ENCODE results near the gene NEK1.

The NEK1 gene

GRCh38 chr4:169611991-169612870 lies at the start of gene NEK1:
TSS of gene NEK1 (minus strand) at chr4:169612583. CDS start at chr4:169602630, 9,953 bp downstream.
- DNase-seq = peak; percentile 24

- no peak for DNase-seq
Observed at GRCh38 chr4:169661761-169662160, 49.4 kb upstream of the NEK1 start.

GRCh38 chr4:169660929-169661328 lies 48.5 kb upstream of the NEK1 start:
- no peak for DNase-seq

- peak; percentile 63 for DNase-seq
Observed at GRCh38 chr4:169659716-169660670, 47.6 kb upstream of the NEK1 start.

GRCh38 chr4:169658975-169659715 lies 46.8 kb upstream of the NEK1 start:
- DNase-seq = no peak

- no peak for DNase-seq
Observed at GRCh38 chr4:169658196-169658595, 45.8 kb upstream of the NEK1 start.

GRCh38 chr4:169657470-169658107 lies 45.2 kb upstream of the NEK1 start:
- DNase-seq = no peak

- DNase-seq = no peak
Observed at GRCh38 chr4:169655401-169655800, 43.0 kb upstream of the NEK1 start.

- no peak for DNase-seq
Observed at GRCh38 chr4:169652535-169652934, 40.2 kb upstream of the NEK1 start.

GRCh38 chr4:169650227-169650936 lies 38.0 kb upstream of the NEK1 start:
- no peak for DNase-seq

GRCh38 chr4:169649545-169650226 lies 37.3 kb upstream of the NEK1 start:
- DNase-seq = no peak

GRCh38 chr4:169645627-169646026 lies 33.2 kb upstream of the NEK1 start:
- DNase-seq = no peak

GRCh38 chr4:169644802-169645201 lies 32.4 kb upstream of the NEK1 start:
- no peak for DNase-seq

- no peak for DNase-seq
Observed at GRCh38 chr4:169640261-169640870, 28.0 kb upstream of the NEK1 start.

- no peak for DNase-seq
Observed at GRCh38 chr4:169634975-169635374, 22.6 kb upstream of the NEK1 start.

GRCh38 chr4:169632896-169633295 lies 20.5 kb upstream of the NEK1 start:
- DNase-seq = no peak

- DNase-seq = no peak
Observed at GRCh38 chr4:169630069-169630468, 17.7 kb upstream of the NEK1 start.

- DNase-seq = no peak
Observed at GRCh38 chr4:169628579-169628978, 16.2 kb upstream of the NEK1 start.

- no peak for DNase-seq
Observed at GRCh38 chr4:169627307-169627706, 14.9 kb upstream of the NEK1 start.
